Measurements from ENCODE around the gene SLC9A3.
"Not testable (repeated sequence)": the region's sequence is repeated elsewhere in the genome, so short reads cannot be mapped to it uniquely, and the experiment has no call there.

Gene SLC9A3

DNA sequence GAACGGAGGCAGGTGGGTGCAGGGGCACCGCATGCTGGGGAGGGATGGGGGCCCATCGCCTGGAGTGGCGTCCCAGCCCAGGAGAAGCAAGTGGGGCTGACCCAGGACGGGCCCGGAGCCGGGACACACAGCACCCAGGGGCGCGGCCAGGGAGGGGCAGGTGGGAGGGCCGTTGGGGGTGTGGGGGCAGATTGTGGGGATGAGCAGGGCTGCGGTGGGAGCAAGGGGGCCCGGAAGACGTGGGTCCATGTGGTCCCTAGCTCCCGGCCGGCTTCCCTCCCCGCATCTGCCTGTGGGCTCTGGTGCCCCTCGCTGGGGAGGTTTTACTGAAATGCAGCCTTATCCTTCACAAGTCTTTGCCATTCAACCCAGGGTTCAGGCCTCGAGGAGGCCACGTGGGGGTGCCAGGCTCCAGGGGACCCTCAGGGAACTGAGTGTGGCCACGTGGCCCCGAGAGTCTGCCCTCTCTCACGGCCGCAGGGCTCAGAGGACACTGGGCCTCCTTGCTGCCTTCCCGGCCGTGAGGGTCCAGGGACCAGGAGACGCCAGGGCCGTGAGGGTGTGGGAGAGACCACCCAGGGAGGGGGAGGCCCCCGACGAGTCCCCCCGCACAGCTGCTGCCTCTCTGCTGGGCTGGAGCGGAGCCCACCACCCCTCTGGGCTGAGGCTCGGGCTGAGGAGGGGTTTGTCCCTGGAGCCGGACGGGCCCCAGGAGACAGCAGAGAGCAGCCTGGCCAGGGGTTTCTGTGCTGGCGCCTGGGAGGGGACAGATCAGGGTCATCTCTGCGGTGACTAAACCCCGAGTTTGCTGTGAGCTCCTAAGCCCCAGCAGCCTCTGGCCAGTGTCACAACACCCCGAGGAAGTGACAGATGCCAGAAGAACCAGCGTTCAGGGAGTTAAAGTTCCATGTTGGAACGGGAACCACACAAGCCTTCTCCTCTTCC, 35.2 kb downstream of the SLC9A3 start:
- DNase-seq (ENCODE audit: low read depth): no peak

- DNase-seq (ENCODE audit: low read depth): no peak
These were observed 36.0 kb downstream of the SLC9A3 start for GRCh38 chr5:488241-488640.

GRCh38 chr5:486597-486996, 37.7 kb downstream of the SLC9A3 start:
- not testable (repeated sequence) for DNase-seq (ENCODE audit: low read depth)

DNA sequence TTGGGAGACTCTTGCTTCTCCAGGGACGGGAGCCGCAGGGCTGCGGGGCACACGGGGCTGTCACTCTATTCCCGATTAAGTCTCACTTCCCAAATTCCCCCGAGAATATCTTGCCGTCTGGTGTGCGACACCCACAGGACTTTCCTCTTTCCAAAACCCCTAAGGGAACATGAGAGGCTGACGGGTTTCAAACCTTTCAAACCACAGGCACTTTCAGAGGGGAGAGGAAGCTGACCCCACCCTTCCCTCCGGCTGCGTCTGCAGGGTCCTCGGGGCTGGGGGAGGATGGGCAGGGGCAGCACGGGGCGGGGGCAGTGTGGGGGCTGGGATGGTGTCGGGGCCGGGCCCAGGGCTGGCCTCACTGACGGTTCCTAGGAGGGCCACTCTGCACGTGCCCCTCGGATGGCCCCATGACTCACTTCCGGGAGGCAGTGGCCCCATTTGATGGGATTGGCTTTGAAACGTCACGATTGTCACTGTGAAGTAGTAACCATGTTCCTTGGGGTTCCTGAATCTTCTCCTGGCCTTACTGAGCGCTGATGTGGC, 38.2 kb downstream of the SLC9A3 start:
- peak; percentile 91 for DNase-seq (ENCODE audit: low read depth)

GRCh38 chr5:485113-485945, 38.9 kb downstream of the SLC9A3 start:
- no peak for DNase-seq (ENCODE audit: low read depth)

DNA sequence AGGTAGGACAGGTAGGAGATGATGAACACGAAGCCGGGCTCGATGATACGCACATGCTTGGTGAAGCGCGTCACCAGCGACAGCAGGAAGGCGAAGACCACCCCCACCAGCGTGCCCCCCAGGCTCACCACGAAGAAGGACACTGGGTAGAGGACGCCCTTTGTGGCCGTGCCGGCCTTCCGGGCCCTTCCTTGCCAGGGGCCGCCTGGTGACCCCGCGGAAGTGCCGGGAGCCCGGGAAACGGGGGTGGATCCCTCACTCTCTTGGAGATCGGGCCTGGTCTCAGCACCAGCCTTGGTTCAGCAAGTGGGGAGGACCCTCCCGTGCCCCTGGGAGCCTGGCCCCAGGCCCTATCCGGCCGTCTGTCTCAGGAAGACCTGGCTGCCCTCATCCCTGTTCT, 39.7 kb downstream of the SLC9A3 start:
- DNase-seq (ENCODE audit: low read depth): no peak

DNA sequence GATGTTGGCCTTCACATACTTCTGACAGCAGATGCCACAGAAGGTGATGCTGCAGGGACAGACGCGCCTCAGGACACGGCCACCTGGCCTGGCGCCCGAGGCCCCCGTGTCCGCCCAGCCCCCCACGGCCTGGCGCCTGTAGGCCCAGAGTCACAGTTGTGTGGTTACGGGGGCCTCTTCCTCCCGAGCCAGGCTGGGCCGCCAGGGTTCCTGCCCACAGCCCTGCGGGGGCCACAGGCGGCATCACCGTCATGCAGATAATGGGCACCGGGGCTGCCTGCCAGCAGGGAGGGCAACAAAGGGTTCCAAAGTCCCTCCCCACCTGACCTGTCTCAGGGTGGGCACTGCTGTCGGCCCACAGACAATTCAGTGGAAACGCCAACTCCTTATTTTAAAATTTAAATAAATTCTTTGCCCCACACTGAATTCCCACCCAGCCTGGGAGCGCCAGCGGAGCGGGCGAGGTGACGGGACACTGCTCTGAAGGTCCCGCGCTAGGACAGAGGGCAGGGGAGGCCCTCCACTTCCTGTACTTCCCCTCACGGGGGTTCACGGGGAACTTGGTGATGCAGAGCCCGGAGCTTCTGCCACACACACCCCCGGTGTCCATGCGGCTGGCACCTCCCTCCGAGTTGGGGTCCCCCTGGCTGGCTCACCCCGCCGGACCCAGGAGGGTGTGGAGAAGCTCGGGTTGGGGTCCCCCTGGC, 40.7 kb downstream of the SLC9A3 start:
- DNase-seq (ENCODE audit: low read depth): no peak

GRCh38 chr5:483011-483410, 41.2 kb downstream of the SLC9A3 start:
- no peak for DNase-seq (ENCODE audit: low read depth)

DNA sequence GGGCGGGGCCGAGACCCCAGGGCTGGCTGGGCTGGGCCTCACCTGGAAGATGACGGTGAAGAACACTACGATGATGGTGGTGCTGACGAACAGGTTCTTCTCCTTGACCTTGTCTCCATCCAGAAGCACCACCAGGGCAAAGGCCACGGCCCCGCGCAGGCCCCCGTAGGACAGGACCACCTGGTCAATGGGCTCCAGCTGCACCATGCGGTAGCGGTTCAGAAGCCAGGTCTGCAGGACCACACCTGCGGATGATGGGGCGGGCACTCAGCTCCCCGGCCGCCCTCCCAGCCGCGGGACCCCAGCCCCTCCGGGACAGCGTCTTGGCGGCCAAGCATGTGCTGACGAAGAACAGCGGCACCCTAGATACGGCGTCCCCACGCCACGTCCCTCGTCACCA, 41.7 kb downstream of the SLC9A3 start:
- DNase-seq (ENCODE audit: low read depth): no peak

DNA sequence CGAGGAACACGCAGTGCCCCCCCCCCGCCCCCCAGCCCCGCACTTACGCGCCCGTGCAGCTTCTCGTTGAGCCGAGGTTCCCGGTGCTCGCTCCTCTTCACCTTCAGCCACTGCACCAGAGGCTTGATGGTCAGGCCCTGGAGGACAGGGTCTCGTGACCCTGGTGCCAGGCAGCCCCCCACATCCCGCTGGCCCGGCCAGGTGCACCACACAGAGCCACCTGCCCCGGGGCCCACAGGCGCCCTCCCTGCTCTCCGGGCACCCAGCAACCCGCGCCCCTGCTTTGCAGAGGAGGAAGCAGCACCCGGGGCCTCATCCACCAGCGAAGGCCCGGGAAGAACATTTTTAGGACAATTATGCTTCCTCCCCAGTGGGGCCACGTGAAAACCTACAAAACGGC, 42.2 kb downstream of the SLC9A3 start:
- no peak for DNase-seq (ENCODE audit: low read depth)

DNA sequence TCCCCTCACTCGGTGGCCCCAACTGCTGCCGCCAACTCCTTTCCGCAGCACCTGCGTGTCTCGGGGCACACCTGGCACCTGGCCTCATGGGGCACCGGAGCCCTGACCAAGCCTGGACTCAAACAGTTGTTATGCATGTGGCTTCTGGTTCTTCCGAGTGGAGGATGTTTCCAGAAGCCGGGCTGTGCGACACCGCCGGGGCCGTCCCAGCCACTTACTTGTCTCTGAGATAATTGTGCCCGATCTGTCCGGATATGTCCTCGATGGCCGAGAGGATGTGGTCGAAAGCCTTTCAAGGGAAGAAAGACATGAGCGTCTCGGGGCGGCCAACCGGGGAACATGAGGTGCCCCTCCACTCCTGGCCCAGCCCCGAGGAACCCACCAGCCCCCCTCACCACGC, 42.9 kb downstream of the SLC9A3 start:
- no peak for DNase-seq (ENCODE audit: low read depth)

- DNase-seq (ENCODE audit: low read depth): no peak
These were observed 44.5 kb downstream of the SLC9A3 start for GRCh38 chr5:479566-480319.

DNA sequence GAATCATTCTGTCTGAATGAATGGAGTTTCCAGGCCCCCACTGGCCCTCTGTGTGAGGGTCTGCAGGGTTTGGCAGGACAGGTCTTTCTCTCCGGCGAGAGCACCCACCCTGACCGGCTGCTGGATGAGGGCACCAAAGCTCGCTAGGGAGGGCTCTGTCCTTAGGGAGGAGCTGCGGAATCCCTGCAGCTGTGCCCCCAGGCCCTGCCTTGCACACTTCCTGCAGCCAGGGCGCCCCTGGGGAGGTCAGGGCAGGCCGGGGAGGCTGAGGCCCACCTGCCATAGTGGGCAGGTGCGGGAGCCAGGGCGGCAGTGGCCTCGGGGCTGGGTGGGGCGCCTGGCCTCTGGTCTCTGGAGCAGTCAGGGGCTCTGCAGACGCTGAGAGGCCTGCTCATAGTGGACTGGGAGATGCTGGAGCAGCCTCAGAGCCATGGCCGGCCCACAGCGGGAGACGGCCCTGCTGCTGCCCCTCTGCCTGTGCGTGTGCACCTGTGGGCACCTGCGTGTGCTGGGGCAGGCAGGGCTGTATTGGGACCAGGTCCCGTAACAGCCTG, 45.2 kb downstream of the SLC9A3 start:
- no peak for DNase-seq (ENCODE audit: low read depth)

DNA sequence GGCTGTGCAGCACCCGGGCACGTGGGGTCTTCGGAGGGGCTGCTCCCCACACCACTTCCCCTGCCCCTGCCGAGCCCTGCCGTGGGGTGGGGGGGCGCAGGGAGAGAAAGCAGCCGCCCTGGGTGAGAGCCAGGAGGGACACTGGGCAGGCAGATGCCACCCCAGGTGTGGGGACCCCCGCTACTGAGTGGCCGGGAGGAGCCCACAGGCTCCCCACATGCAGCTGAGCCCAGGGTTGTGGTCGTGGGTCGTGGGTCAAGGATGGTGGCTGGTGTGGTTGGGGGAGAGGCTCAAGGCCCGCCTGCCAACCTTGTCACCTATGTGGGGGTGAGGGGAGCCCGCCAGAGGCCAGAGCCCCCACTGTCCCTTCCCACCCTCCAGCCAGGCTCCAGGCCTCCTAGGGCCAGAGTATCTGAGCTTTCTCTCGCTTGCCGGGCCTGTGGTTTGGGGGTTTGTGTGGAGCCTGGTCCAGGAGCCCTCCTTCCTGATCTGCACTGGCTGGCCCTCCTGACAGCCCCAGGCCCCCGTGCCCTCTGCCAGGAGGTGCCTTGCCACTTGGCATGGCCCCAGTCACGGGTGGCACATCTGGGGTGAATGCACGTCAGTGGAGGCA, 45.8 kb downstream of the SLC9A3 start:
- DNase-seq (ENCODE audit: low read depth): no peak

- no peak for DNase-seq (ENCODE audit: low read depth)
These were observed 46.4 kb downstream of the SLC9A3 start for GRCh38 chr5:477871-478270.

- DNase-seq (ENCODE audit: low read depth): no peak
These were observed 47.0 kb downstream of the SLC9A3 start for GRCh38 chr5:477247-477646.

GRCh38 chr5:476814-477175, 47.5 kb downstream of the SLC9A3 start:
- no peak for DNase-seq (ENCODE audit: low read depth)

DNA sequence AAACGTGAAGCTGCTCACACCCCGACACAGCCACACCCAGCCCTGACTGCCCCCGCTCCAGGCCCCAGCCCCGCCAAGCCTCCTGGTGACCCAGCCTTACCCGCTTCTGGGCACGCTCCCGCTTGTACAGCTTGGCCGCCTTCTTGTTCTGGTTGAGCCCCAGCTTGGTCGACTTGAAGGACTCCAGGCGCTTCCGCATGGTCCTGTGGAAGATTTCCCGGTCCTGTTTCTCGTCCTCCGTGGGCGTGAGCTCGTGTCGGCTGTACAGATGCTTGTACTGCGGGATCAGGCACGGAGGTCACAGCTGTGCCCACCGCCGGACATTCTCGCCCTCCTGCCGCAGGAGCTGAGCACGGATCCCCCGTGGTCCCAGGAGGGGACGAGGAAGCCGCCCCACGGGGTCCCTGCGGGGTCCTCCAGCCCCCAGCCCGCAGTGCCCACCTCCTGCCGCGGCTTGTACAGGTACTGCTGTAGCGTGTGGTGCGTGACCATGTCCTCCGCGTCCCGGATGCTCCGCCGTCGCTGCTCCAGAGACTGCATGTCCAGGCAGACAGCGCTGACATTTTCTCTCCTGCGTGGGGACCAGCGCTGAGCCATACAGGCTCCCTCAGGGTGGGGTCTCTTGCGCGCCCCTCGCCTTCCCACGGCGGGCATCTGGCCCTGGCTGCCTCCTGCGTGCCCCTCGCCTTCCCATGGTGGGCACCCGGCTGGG, 48.0 kb downstream of the SLC9A3 start:
- no peak for DNase-seq (ENCODE audit: low read depth)

- no peak for DNase-seq (ENCODE audit: low read depth)
These were observed 48.5 kb downstream of the SLC9A3 start for GRCh38 chr5:475704-476101.

Measured in CMK (cell line).